WI38 (cell line): ENCODE results near the gene SLC6A11.

ENCODE experiments used
- H3K4me3 ChIP-seq: 2 replicates; pipeline ENCODE4 v1.5.1; 2011; ENCODE audit warnings: low read depth, mild to moderate bottlenecking, control low read depth, low read length
- CTCF ChIP-seq: IDR thresholded peaks from 2 replicates; pipeline ENCODE4 v1.5.1; 2012; ENCODE audit warnings: low read depth, mild to moderate bottlenecking, control low read depth, low read length

SLC6A11 gene

DNA sequence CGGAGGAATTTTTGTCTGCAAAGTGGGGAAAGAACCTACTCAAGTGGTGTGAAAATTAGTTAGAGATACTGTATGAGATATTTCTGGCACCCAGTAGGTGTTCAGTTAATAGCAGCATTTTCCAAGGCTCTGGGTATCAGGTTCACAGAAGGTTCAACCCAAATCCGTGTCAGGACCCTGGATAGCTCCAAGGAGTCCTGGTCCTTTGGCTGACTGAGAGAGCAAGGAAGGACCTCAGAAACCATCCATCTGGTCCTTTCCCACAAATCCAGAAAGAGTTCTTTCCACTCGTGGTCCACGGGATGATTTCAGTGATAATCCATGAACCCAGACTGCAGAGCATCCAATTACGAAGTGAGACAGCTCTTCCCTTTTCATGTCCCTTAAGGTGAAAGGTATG, 51.4 kb downstream of the SLC6A11 start:
- TF ChIP-seq CTCF, result no peak
- no peak overlapping the region for H3K4me3 ChIP-seq

GRCh38 chr3:10869460-10869859, 53.4 kb downstream of the SLC6A11 start:
- no peak overlapping the region for H3K4me3 ChIP-seq
- no peak for TF ChIP-seq CTCF

DNA sequence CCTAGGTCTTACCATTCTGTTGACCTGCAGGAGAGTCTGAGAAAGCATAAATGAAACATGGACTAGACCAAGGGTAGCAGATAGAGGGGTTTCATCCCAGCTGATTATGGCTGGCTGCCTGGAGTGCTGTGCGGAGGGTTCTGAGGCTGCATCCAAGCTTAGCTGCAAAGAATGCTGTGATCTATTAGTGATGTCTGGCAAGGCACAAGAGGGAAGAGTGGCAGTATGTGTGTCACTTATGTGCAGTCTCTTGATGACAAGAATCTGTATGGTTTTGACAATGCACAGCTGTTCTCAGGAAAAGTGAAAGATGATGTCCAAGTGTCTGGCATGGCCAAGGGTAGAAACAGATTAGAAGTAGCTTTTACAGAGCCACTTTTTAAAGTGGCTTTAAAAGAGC, 54.3 kb downstream of the SLC6A11 start:
- no peak for TF ChIP-seq CTCF
- no peak overlapping the region for H3K4me3 ChIP-seq

- no peak for TF ChIP-seq CTCF
- H3K4me3 ChIP-seq, result no peak overlapping the region
These were observed 57.4 kb downstream of the SLC6A11 start for GRCh38 chr3:10873415-10873814.

GRCh38 chr3:10875914-10876313, 59.9 kb downstream of the SLC6A11 start:
- no peak overlapping the region for H3K4me3 ChIP-seq
- TF ChIP-seq CTCF, result no peak

GRCh38 chr3:10876661-10877060, 60.6 kb downstream of the SLC6A11 start:
- TF ChIP-seq CTCF, result no peak
- H3K4me3 ChIP-seq, result no peak overlapping the region

GRCh38 chr3:10882851-10883250, 66.8 kb downstream of the SLC6A11 start:
- no peak overlapping the region for H3K4me3 ChIP-seq
- no peak for TF ChIP-seq CTCF
